ENCODE results near the gene AGPAT1.
"Not testable (repeated sequence)": the region's sequence is repeated elsewhere in the genome, so short reads cannot be mapped to it uniquely, and the experiment has no call there.

Gene AGPAT1

GRCh38 chr6:32148289-32149091 is 27.4 kb downstream of the AGPAT1 start:
- DNase-seq (ENCODE audit: low read depth) = peak; percentile 68

- DNase-seq (ENCODE audit: low read depth) = no peak
Observed at GRCh38 chr6:32147401-32148132, 28.3 kb downstream of the AGPAT1 start.

- no peak for DNase-seq (ENCODE audit: low read depth)
Observed at GRCh38 chr6:32146687-32147086, 29.2 kb downstream of the AGPAT1 start.

- DNase-seq (ENCODE audit: low read depth) = no peak
Observed at GRCh38 chr6:32146287-32146686, 29.6 kb downstream of the AGPAT1 start.

GRCh38 chr6:32144238-32144637 is 31.6 kb downstream of the AGPAT1 start:
- DNase-seq (ENCODE audit: low read depth) = not testable (repeated sequence)

GRCh38 chr6:32140420-32141046 is 35.4 kb downstream of the AGPAT1 start:
- DNase-seq (ENCODE audit: low read depth) = no peak

GRCh38 chr6:32139590-32139989 is 36.3 kb downstream of the AGPAT1 start:
- no peak for DNase-seq (ENCODE audit: low read depth)

GRCh38 chr6:32137454-32137853 is 38.4 kb downstream of the AGPAT1 start:
- DNase-seq (ENCODE audit: low read depth) = no peak

GRCh38 chr6:32133786-32134185 is 42.1 kb downstream of the AGPAT1 start:
- no peak for DNase-seq (ENCODE audit: low read depth)

GRCh38 chr6:32132110-32132509 is 43.8 kb downstream of the AGPAT1 start:
- DNase-seq (ENCODE audit: low read depth) = no peak

- DNase-seq (ENCODE audit: low read depth) = no peak
Observed at GRCh38 chr6:32131439-32131948, 44.4 kb downstream of the AGPAT1 start.

GRCh38 chr6:32129297-32130088 is 46.4 kb downstream of the AGPAT1 start:
- no peak for DNase-seq (ENCODE audit: low read depth)

- no peak for DNase-seq (ENCODE audit: low read depth)
Observed at GRCh38 chr6:32128751-32129296, 47.1 kb downstream of the AGPAT1 start.

GRCh38 chr6:32127717-32128592 is 47.9 kb downstream of the AGPAT1 start, which contains the start of gene ATF6B:
TSS of gene ATF6B (minus strand) at chr6:32128246. CDS start at chr6:32128207, 39 bp downstream.
- DNase-seq (ENCODE audit: low read depth) = peak; percentile 91

- no peak for DNase-seq (ENCODE audit: low read depth)
Observed at GRCh38 chr6:32127409-32127716, 48.5 kb downstream of the AGPAT1 start.

GRCh38 chr6:32126880-32127279 is 49.0 kb downstream of the AGPAT1 start:
- DNase-seq (ENCODE audit: low read depth) = no peak

GRCh38 chr6:32123681-32124080 is 52.2 kb downstream of the AGPAT1 start:
- DNase-seq (ENCODE audit: low read depth) = no peak

- DNase-seq (ENCODE audit: low read depth) = no peak
Observed at GRCh38 chr6:32120573-32121059, 55.3 kb downstream of the AGPAT1 start.

GRCh38 chr6:32118782-32119628 is 56.9 kb downstream of the AGPAT1 start:
- peak; percentile 64 for DNase-seq (ENCODE audit: low read depth)

Measured in activated T-cell treated with anti-CD3 and anti-CD28 coated beads for 48 hours (primary cell).